SK-N-SH (cell line): ENCODE results near the gene SHCBP1. TPM values are rescaled to one million over a fixed set of nuclear protein-coding genes. Genes with fewer than 3 reads are reported as not detected.

ENCODE experiments used
- CTCF ChIA-PET: fragments of 300-600, 350-600 bp; formaldehyde crosslinking; extraction: SDS; loops from one replicate; lab custom pipeline; 2021; lab: Yijun Ruan, JAX
- POLR2A ChIA-PET: fragments of 350-600 bp; sonication (Branson Sonifier 250); formaldehyde crosslinking; extraction: SDS; loops from one replicate; lab custom pipeline; 2020; ENCODE audit warnings: antibody characterized with exemption, inconsistent platforms; lab: Yijun Ruan, JAX
- DNase-seq: peaks from one replicate; pipeline ENCODE4 v3.0.0; 2012
- H2AFZ ChIP-seq: fragments of 200-600 bp; sonication (generic); 2 replicates; pipeline ENCODE4 v1.8.1; 2016; ENCODE audit warnings: antibody characterized with exemption, mild to moderate bottlenecking, low read depth
- H3F3A ChIP-seq: fragments of 200-600 bp; sonication (generic); replicated peaks from 2 replicates; pipeline ENCODE3; 2016; ENCODE audit warnings: antibody characterized with exemption, mild to moderate bottlenecking; ENCODE audit not compliant: insufficient read depth
- H3K27ac ChIP-seq, 2 experiments: fragments of 200-500 bp in 1 of 2; fragments of 200-600 bp in 1 of 2; sonication (Bioruptor generic) in 1 of 2; sonication (generic), shearing (Covaris generic) in 1 of 2; 2 replicates each; pipeline versions ENCODE4 v1.5.1 to v1.6.1; 2014 to 2016; ENCODE audit warnings: low read depth in 2 of 2, inconsistent platforms in 1 of 2, low read length in 1 of 2, mild to moderate bottlenecking in 1 of 2, mixed read lengths in 1 of 2
- H3K27me3 ChIP-seq: fragments of 200-600 bp; sonication (generic), shearing (Covaris generic); 2 replicates; pipeline ENCODE4 v1.6.1; 2016; ENCODE audit warnings: mixed run types; ENCODE audit not compliant: insufficient read depth
- H3K36me3 ChIP-seq, 2 experiments: fragments of 200-500 bp in 1 of 2; fragments of 200-600 bp in 1 of 2; sonication (Bioruptor generic) in 1 of 2; sonication (generic) in 1 of 2; replicated peaks in 1 of 2; 2 replicates each; pipeline versions ENCODE3 to v1.5.1; 2014 to 2016; ENCODE audit warnings: low read length in 1 of 2, mild to moderate bottlenecking in 1 of 2; ENCODE audit not compliant: insufficient read depth in 2 of 2, control insufficient read depth in 1 of 2
- H3K4me1 ChIP-seq, 2 experiments: fragments of 200-500 bp in 1 of 2; fragments of 200-600 bp in 1 of 2; sonication (Bioruptor generic) in 1 of 2; sonication (generic), shearing (Covaris generic) in 1 of 2; 2 replicates each; pipeline versions ENCODE4 v1.5.1 to v1.6.1; 2014 to 2016; ENCODE audit warnings: low read depth in 1 of 2, low read length in 1 of 2, mixed run types in 1 of 2; ENCODE audit not compliant: insufficient read depth in 2 of 2, control insufficient read depth in 1 of 2
- H3K4me2 ChIP-seq: fragments of 200-600 bp; sonication (generic), shearing (Covaris generic); 2 replicates; pipeline ENCODE4 v1.6.1; 2017; ENCODE audit warnings: mixed run types
- H3K4me3 ChIP-seq, 2 experiments: fragments of 200-500 bp in 1 of 2; fragments of 200-600 bp in 1 of 2; sonication (Bioruptor generic) in 1 of 2; sonication (generic), shearing (Covaris generic) in 1 of 2; 2 replicates each; pipeline versions ENCODE4 v1.5.1 to v1.8.1; 2014 to 2016; ENCODE audit warnings: low read depth in 2 of 2, inconsistent platforms in 1 of 2, low read length in 1 of 2, mild to moderate bottlenecking in 1 of 2, mixed read lengths in 1 of 2, moderate library complexity in 1 of 2
- H3K79me2 ChIP-seq: fragments of 200-600 bp; sonication (generic); 2 replicates; pipeline ENCODE4 v1.8.1; 2017; ENCODE audit warnings: mild to moderate bottlenecking; ENCODE audit not compliant: insufficient read depth
- H3K9ac ChIP-seq: fragments of 200-600 bp; sonication (generic); 2 replicates; pipeline ENCODE4 v1.6.1; 2017; ENCODE audit warnings: mixed run types
- H3K9me2 ChIP-seq: fragments of 200-600 bp; sonication (generic); 2 replicates; pipeline ENCODE4 v1.6.1; 2017; ENCODE audit warnings: mixed run types
- H3K9me3 ChIP-seq: fragments of 200-600 bp; sonication (generic); 2 replicates; pipeline ENCODE4 v1.6.1; 2017; ENCODE audit warnings: mixed run types, mild to moderate bottlenecking, moderate library complexity
- H4K20me1 ChIP-seq: fragments of 200-600 bp; sonication (generic); 2 replicates; pipeline ENCODE4 v1.6.1; 2017; ENCODE audit warnings: mild to moderate bottlenecking, mixed run types; ENCODE audit not compliant: insufficient read depth
- EP300 ChIP-seq, 2 experiments: IDR thresholded peaks; 2 replicates each; pipeline versions ENCODE4 v1.4.0 to v1.6.1; 2012; ENCODE audit warnings: borderline replicate concordance in 1 of 2, low read depth in 1 of 2, low read length in 1 of 2
- EZH2phosphoT487 ChIP-seq: fragments of 200-600 bp; sonication (generic); IDR thresholded peaks from 2 replicates; pipeline ENCODE4 v1.6.1; 2017; ENCODE audit warnings: low read depth, mixed run types, mild to moderate bottlenecking, antibody characterized with exemption, moderate library complexity, borderline replicate concordance
- FOSL2 ChIP-seq: IDR thresholded peaks from 2 replicates; pipeline ENCODE4 v1.4.0; 2012; ENCODE audit warnings: low read depth, mild to moderate bottlenecking, moderate library complexity, borderline replicate concordance
- GATA2 ChIP-seq: sonication (generic); formaldehyde crosslinking; IDR thresholded peaks from 2 replicates; pipeline ENCODE4 v1.5.0; 2020; ENCODE audit warnings: mild to moderate bottlenecking, missing genetic modification reagents
- POLR2AphosphoS5 ChIP-seq: IDR thresholded peaks from 2 replicates; pipeline ENCODE4 v1.6.1; 2012; ENCODE audit warnings: low read depth, low read length
- RXRA ChIP-seq: IDR thresholded peaks from 2 replicates; pipeline ENCODE4 v1.4.0; 2012; ENCODE audit warnings: low read depth, mild to moderate bottlenecking, borderline replicate concordance
- SMC3 ChIP-seq: IDR thresholded peaks from 2 replicates; pipeline ENCODE4 v1.6.1; 2012; ENCODE audit warnings: low read depth, low read length, improper control_type of control experiment
- TAF1 ChIP-seq: IDR thresholded peaks from 2 replicates; pipeline ENCODE4 v1.6.1; 2012; ENCODE audit warnings: low read depth, mild to moderate bottlenecking, low read length, moderate library complexity, borderline replicate concordance
- YY1 ChIP-seq: IDR thresholded peaks from 2 replicates; pipeline ENCODE4 v1.4.0; 2012; ENCODE audit warnings: low read depth, mild to moderate bottlenecking
- polyA plus RNA-seq, 3 experiments: library from polyadenylated mRNA; depleted of rRNA; stranded (reverse); fragments of >200 nt; gene quantifications; 2 replicates each; pipeline ENCODE4 v1.2.3, GENCODE V29; 2012
- TF ChIP-seq, protein P1 (sequence below): IDR thresholded peaks from 2 replicates; pipeline ENCODE4 v1.4.0; 2012; ENCODE audit warnings: low read depth, borderline replicate concordance
- TF ChIP-seq, protein P2 (sequence below): IDR thresholded peaks from 2 replicates; pipeline ENCODE4 v1.4.0; 2012; ENCODE audit warnings: low read depth, borderline replicate concordance
- TF ChIP-seq, protein P3 (sequence below): fragments of 200-600 bp; sonication (generic); IDR thresholded peaks from 2 replicates; pipeline ENCODE4 v1.6.1; 2017; ENCODE audit warnings: antibody characterized with exemption, mild to moderate bottlenecking, moderate library complexity
- TF ChIP-seq, protein P4 (sequence below): IDR thresholded peaks from 2 replicates; pipeline ENCODE4 v1.4.0; 2012; ENCODE audit warnings: low read depth

SHCBP1 gene
- polyA plus RNA-seq, 1 of the 3 experiments (the other 2 are of a cell fraction) = 12.5 TPM

DNA sequence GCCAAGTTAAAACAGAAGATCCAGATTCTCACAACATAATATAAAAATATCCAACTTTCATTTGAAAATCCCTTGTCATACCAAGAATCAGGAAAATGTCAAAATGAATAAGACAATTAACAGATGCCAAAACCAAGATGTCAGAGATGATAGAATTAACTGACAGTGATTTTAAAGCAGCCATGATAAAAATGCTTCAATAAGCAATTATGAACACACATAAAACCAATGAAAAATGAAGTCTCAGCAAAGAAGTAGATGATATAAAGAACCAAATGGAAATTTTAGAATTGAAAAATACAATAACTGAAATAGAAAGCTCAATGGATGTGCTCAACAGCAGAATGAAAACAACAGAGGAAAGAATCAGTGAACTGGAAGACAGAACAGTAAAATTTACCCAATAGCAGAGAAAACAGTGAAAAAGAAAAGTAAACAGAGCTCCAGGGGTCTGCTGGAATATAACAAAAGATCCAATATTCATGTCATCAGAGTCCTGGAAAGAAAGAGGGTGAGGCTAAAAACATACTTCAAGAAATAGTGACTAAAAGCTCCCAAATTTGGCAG is 35.1 kb downstream of the SHCBP1 start:
- CTCF ChIA-PET = interaction anchor here (0.7 to 1.2 kb wide), 5 partner anchors 8 to 104 kb away, joined by 3 to 4 read pairs (median 3); no protein-coding TSS in a partner anchor
- H3K27ac ChIP-seq = no peak overlapping the region
- TF ChIP-seq POLR2AphosphoS5 (no peak), YY1 (no peak), TAF1 (no peak), SMC3 (no peak), EZH2phosphoT487 (no peak), GATA2 (no peak), FOSL2 (no peak), EP300 (IDR thresholded peaks at IDR 0.05; ENCODE audit: borderline replicate concordance in 1 of 2, low read depth in 1 of 2, low read length in 1 of 2) (no peak), RXRA (no peak)
- TF ChIP-seq, protein P1, sequence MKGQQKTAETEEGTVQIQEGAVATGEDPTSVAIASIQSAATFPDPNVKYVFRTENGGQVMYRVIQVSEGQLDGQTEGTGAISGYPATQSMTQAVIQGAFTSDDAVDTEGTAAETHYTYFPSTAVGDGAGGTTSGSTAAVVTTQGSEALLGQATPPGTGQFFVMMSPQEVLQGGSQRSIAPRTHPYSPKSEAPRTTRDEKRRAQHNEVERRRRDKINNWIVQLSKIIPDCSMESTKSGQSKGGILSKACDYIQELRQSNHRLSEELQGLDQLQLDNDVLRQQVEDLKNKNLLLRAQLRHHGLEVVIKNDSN = no peak
- TF ChIP-seq, protein P2, sequence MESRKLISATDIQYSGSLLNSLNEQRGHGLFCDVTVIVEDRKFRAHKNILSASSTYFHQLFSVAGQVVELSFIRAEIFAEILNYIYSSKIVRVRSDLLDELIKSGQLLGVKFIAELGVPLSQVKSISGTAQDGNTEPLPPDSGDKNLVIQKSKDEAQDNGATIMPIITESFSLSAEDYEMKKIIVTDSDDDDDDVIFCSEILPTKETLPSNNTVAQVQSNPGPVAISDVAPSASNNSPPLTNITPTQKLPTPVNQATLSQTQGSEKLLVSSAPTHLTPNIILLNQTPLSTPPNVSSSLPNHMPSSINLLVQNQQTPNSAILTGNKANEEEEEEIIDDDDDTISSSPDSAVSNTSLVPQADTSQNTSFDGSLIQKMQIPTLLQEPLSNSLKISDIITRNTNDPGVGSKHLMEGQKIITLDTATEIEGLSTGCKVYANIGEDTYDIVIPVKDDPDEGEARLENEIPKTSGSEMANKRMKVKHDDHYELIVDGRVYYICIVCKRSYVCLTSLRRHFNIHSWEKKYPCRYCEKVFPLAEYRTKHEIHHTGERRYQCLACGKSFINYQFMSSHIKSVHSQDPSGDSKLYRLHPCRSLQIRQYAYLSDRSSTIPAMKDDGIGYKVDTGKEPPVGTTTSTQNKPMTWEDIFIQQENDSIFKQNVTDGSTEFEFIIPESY = no peak
- TF ChIP-seq, protein P3, sequence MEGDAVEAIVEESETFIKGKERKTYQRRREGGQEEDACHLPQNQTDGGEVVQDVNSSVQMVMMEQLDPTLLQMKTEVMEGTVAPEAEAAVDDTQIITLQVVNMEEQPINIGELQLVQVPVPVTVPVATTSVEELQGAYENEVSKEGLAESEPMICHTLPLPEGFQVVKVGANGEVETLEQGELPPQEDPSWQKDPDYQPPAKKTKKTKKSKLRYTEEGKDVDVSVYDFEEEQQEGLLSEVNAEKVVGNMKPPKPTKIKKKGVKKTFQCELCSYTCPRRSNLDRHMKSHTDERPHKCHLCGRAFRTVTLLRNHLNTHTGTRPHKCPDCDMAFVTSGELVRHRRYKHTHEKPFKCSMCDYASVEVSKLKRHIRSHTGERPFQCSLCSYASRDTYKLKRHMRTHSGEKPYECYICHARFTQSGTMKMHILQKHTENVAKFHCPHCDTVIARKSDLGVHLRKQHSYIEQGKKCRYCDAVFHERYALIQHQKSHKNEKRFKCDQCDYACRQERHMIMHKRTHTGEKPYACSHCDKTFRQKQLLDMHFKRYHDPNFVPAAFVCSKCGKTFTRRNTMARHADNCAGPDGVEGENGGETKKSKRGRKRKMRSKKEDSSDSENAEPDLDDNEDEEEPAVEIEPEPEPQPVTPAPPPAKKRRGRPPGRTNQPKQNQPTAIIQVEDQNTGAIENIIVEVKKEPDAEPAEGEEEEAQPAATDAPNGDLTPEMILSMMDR = no peak
- TF ChIP-seq, protein P4, sequence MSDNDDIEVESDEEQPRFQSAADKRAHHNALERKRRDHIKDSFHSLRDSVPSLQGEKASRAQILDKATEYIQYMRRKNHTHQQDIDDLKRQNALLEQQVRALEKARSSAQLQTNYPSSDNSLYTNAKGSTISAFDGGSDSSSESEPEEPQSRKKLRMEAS = no peak

More for the DNA sequence above, 35.1 kb downstream of the SHCBP1 start:
- H3F3A ChIP-seq = no peaks in the 10 kb centered on the region
- H3K4me1 ChIP-seq = no peaks in the 10 kb centered on the region
- DNase-seq = no peak
- peaks cover 42% of the 10 kb centered on the region; the same call in 1 of the 2 replicates for H3K79me2 ChIP-seq
- H3K4me3 ChIP-seq = no peak overlapping the region
- no peak overlapping the region for H2AFZ ChIP-seq
- peaks cover 9% of the 10 kb centered on the region in 2 experiments for H3K36me3 ChIP-seq
- H3K9ac ChIP-seq = no peak overlapping the region
- H3K9me3 ChIP-seq = peaks cover 3% of the 10 kb centered on the region; the same call in 1 of the 2 replicates
- H4K20me1 ChIP-seq = no peaks in the 10 kb centered on the region
- no peak overlapping the region for H3K4me2 ChIP-seq
- no peaks in the 10 kb centered on the region for H3K9me2 ChIP-seq
- H3K27me3 ChIP-seq = no peaks in the 10 kb centered on the region
- POLR2A ChIA-PET = no interaction called here
